Dermis blood vessel endothelial cell (primary cell): ENCODE measurements around the gene C4A. TPM values are rescaled to one million over a fixed set of nuclear protein-coding genes. Genes with fewer than 3 reads are reported as not detected.
"Not testable (repeated sequence)": the region's sequence is repeated elsewhere in the genome, so short reads cannot be mapped to it uniquely, and the experiment has no call there.

Source experiments
- DNase-seq: peaks from one replicate; pipeline ENCODE4 v3.0.0; 2010
- total RNA-seq: library from RNA; depleted of rRNA; stranded (reverse); fragments of >200 nt; gene quantifications from 2 replicates; pipeline ENCODE4 v1.2.3, GENCODE V29; 2014

Gene C4A
- total RNA-seq, 1 donor from 2014 or later, result 1.5 TPM

- not testable (repeated sequence) for DNase-seq
Measured at GRCh38 chr6:31980998-31981397, 859 bp upstream of the C4A start.

GRCh38 chr6:31989363-31989762 lies 7.5 kb downstream of the C4A start:
- DNase-seq, result not testable (repeated sequence)

GRCh38 chr6:31994421-31994820 lies 12.6 kb downstream of the C4A start:
- not testable (repeated sequence) for DNase-seq

- DNase-seq, result not testable (repeated sequence)
Measured at GRCh38 chr6:31996385-31996784, 14.5 kb downstream of the C4A start.

- DNase-seq, result not testable (repeated sequence)
Measured at GRCh38 chr6:32002546-32003268, 20.9 kb downstream of the C4A start.

GRCh38 chr6:32003301-32003700 lies 21.4 kb downstream of the C4A start:
- DNase-seq, result not testable (repeated sequence)

GRCh38 chr6:32004393-32004792 lies 22.5 kb downstream of the C4A start:
- not testable (repeated sequence) for DNase-seq

GRCh38 chr6:32004864-32005537 lies 23.1 kb downstream of the C4A start:
- DNase-seq, result not testable (repeated sequence)

GRCh38 chr6:32005538-32005880 lies 23.7 kb downstream of the C4A start:
- not testable (repeated sequence) for DNase-seq

- not testable (repeated sequence) for DNase-seq
Measured at GRCh38 chr6:32005991-32006529, 24.2 kb downstream of the C4A start.

GRCh38 chr6:32007086-32007485 lies 25.2 kb downstream of the C4A start:
- DNase-seq, result not testable (repeated sequence)

- DNase-seq, result not testable (repeated sequence)
Measured at GRCh38 chr6:32008037-32008436, 26.2 kb downstream of the C4A start.

- not testable (repeated sequence) for DNase-seq
Measured at GRCh38 chr6:32008616-32009015, 26.8 kb downstream of the C4A start.

- not testable (repeated sequence) for DNase-seq
Measured at GRCh38 chr6:32009537-32009936, 27.7 kb downstream of the C4A start.

GRCh38 chr6:32010856-32011530 lies 29.1 kb downstream of the C4A start:
- DNase-seq, result not testable (repeated sequence)

GRCh38 chr6:32012941-32013617 lies 31.2 kb downstream of the C4A start:
- DNase-seq, result not testable (repeated sequence)

GRCh38 chr6:32013738-32014137 lies 31.9 kb downstream of the C4A start:
- not testable (repeated sequence) for DNase-seq

- DNase-seq, result not testable (repeated sequence)
Measured at GRCh38 chr6:32014547-32014946, 32.7 kb downstream of the C4A start, which contains the start of gene C4B. Gene C4B, plus strand, starts transcription at chr6:32014795. Its CDS starts 51 bp downstream, at chr6:32014846.

- DNase-seq, result not testable (repeated sequence)
Measured at GRCh38 chr6:32022100-32022499, 40.2 kb downstream of the C4A start.

- DNase-seq, result not testable (repeated sequence)
Measured at GRCh38 chr6:32028631-32029030, 46.8 kb downstream of the C4A start.

GRCh38 chr6:32029553-32029952 lies 47.7 kb downstream of the C4A start:
- not testable (repeated sequence) for DNase-seq

GRCh38 chr6:32035283-32036013 lies 53.6 kb downstream of the C4A start:
- not testable (repeated sequence) for DNase-seq
